AG04450 (cell line): Measurements from ENCODE around the gene CDK6. TPM values are rescaled to one million over a fixed set of nuclear protein-coding genes. Genes with fewer than 3 reads are reported as not detected.

Source experiments
- CTCF ChIA-PET: fragments of 300-600, 350-600 bp; formaldehyde crosslinking; extraction: SDS; loops from one replicate; lab custom pipeline; 2022; ENCODE audit warnings: antibody characterized with exemption, inconsistent platforms; lab: Charles Lee
- POLR2A ChIA-PET: fragments of 350-600 bp; formaldehyde crosslinking; extraction: SDS; loops from one replicate; lab custom pipeline; 2021; ENCODE audit warnings: antibody characterized with exemption, inconsistent platforms; lab: Yijun Ruan, JAX
- DNase-seq: peaks from one replicate; pipeline ENCODE4 v3.0.0-alpha.2; 2011; ENCODE audit warnings: low read depth, low spot score
- H3K27ac ChIP-seq: one replicate; pipeline ENCODE4 v1.5.1; 2012; ENCODE audit warnings: low read depth, low read length, control low read depth
- H3K27me3 ChIP-seq: one replicate; pipeline ENCODE4 v1.6.0; 2012; ENCODE audit warnings: low read length; ENCODE audit not compliant: control insufficient read depth, insufficient read depth
- H3K4me3 ChIP-seq: 2 replicates; pipeline ENCODE4 v1.5.1; 2011; ENCODE audit warnings: mild to moderate bottlenecking, low read depth, low read length, control low read depth
- H3K9me3 ChIP-seq: 2 replicates; pipeline ENCODE4 v1.5.1; 2012; ENCODE audit warnings: low read length; ENCODE audit not compliant: control insufficient read depth, insufficient read depth
- CTCF ChIP-seq: IDR thresholded peaks from 2 replicates; pipeline ENCODE4 v1.5.1; 2011; ENCODE audit warnings: low read depth, low read length, control low read depth, inconsistent platforms
- polyA plus RNA-seq: library from polyadenylated mRNA; depleted of rRNA; stranded (reverse); fragments of >200 nt; gene quantifications from 2 replicates; pipeline ENCODE4 v1.2.3, GENCODE V29; 2011

Gene CDK6
- polyA plus RNA-seq, 1 experiment, result 40.6 TPM

DNA sequence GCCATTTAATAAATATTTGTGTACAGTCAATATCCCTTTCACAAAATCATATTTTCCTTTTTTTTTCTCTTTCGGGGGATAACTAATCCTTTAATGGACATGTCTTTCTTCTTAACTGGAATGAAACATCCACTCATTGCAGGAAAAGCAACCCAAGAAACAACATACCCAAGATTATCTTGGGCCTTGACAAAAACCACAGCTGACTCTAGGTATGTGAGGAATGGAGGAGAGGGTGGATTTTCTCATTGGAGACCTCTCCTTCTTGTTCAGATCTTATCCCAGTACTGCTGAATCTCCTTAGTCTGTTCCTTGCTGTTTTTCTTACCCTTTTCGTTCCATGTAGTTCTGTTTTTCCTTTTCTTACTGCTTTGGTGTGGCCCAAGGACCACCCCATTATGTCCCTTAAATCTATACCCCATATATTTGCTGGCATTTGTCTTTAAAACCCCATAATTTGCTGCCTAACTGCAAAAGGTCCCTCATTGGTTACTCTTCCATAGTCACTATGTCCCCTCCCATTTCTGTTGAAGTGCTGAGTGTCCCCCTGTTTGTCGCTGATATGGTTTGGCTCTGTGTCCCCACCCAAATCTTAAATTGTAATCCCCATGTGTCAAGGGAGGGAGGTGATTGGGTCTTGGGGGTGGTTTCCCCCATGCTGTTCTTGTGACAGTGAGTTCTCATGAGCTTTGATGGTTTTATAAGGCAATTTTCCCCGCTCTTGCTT, 6.8 kb upstream of the CDK6 start:
- CTCF ChIA-PET, result no interaction called here
- Histone ChIP-seq H3K27ac (no peak overlapping the region), H3K9me3 (no peaks in the 10 kb centered on the region), H3K4me3 (no peak overlapping the region), H3K27me3 (no peaks in the 10 kb centered on the region)
- POLR2A ChIA-PET, result no interaction called here
- DNase-seq, result no peak
- TF ChIP-seq CTCF, result no peak

- no peak for DNase-seq
- H3K27ac ChIP-seq, result no peak overlapping the region
- no peaks in the 10 kb centered on the region for H3K27me3 ChIP-seq
- H3K4me3 ChIP-seq, result no peak overlapping the region
- CTCF ChIA-PET, result no interaction called here
- TF ChIP-seq CTCF, result no peak
- POLR2A ChIA-PET, result no interaction called here
- H3K9me3 ChIP-seq, result no peaks in the 10 kb centered on the region
Observed at GRCh38 chr7:92841192-92841591, 4.8 kb upstream of the CDK6 start.

GRCh38 chr7:92840316-92840715, 3.9 kb upstream of the CDK6 start:
- ChIA-PET POLR2A (no interaction called here), CTCF (no interaction called here)
- Histone ChIP-seq H3K4me3 (no peak overlapping the region), H3K27ac (no peak overlapping the region), H3K27me3 (no peaks in the 10 kb centered on the region), H3K9me3 (no peaks in the 10 kb centered on the region; the same call in 1 of the 2 replicates)
- no peak for TF ChIP-seq CTCF
- no peak for DNase-seq

DNA sequence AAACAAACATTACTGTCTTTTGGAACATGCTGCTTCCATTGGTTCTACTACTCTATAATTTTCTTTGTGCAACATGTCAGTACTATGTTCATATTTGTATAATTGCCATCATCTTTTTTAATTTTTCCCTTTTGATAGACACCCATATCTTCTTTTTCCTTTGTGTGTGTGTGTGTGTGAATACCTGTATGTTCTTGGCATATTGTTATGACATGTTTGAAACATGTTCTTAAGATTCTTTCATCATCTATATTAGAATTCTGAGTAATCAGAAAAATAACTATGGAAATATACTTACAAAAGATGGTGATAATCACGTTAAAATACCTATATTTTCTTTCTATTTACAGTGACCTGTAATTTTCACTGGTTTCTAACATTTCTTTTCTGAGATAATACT, 3.5 kb upstream of the CDK6 start:
- Histone ChIP-seq H3K27me3 (no peaks in the 10 kb centered on the region), H3K9me3 (no peaks in the 10 kb centered on the region; the same call in 1 of the 2 replicates), H3K27ac (no peak overlapping the region), H3K4me3 (no peak overlapping the region)
- no peak for DNase-seq
- ChIA-PET POLR2A (no interaction called here), CTCF (interaction anchor here (1.0 kb wide), 1 partner anchor 392 kb away, joined by 3 read pairs; no protein-coding TSS in a partner anchor)
- no peak for TF ChIP-seq CTCF

DNA sequence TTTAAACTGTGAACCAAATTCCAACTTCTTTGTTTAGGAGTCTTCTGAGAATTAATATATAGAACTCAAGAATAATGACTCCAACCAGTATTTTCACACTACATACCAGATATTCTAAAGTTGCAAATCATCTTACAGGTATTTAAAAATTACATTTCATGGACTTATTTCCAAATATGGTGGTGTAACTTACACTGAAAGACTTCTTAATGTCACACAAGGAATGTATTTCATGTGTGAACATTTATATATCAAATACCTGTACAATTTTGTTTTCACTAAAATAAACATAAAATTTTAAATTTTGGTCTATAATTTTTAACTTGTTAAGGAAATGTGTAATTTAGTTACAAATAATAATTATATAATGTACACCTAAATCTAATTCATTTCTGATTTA, 2.6 kb upstream of the CDK6 start:
- TF ChIP-seq CTCF, result no peak
- Histone ChIP-seq H3K9me3 (no peaks in the 10 kb centered on the region; the same call in 1 of the 2 replicates), H3K27ac (no peak overlapping the region), H3K27me3 (no peaks in the 10 kb centered on the region), H3K4me3 (no peak overlapping the region)
- no peak for DNase-seq
- ChIA-PET CTCF (interaction anchor here (1.0 kb wide), 1 partner anchor 391 kb away, joined by 3 read pairs; no protein-coding TSS in a partner anchor), POLR2A (no interaction called here)
